ENCODE data around the gene TRIM37. TPM values are rescaled to one million over a fixed set of nuclear protein-coding genes. Genes with fewer than 3 reads are reported as not detected.
"Not testable (repeated sequence)": the region's sequence is repeated elsewhere in the genome, so short reads cannot be mapped to it uniquely, and the experiment has no call there.

The TRIM37 gene
- total RNA-seq, 4 donors from 2014 or later = 16.8 to 29.3 (median 21.5) TPM

DNA sequence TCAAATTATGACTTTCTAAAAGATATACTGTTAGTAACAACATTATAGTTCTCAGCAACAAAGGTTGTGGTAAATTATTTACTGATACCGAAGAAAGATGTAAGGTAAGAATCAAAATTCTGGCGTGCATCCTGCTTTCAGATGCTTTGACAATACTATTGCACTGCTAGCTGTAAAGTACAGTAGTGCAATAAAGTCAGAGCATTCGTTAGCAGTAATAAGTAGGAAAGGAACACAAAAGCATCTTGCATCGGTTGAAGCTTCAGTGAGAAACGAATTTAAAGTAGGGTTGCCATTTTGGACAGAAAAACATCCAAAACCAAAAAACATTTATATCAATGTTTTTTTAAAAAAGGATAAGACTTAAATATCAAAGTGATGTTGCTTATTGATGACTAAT, 44.3 kb upstream of the TRIM37 start:
- no peak for DNase-seq (ENCODE audit: low spot score)
- ATAC-seq (ENCODE audit: low FRiP score) = no peak
- TF ChIP-seq CTCF (IDR thresholded peaks at IDR 0.05) = no peak

DNA sequence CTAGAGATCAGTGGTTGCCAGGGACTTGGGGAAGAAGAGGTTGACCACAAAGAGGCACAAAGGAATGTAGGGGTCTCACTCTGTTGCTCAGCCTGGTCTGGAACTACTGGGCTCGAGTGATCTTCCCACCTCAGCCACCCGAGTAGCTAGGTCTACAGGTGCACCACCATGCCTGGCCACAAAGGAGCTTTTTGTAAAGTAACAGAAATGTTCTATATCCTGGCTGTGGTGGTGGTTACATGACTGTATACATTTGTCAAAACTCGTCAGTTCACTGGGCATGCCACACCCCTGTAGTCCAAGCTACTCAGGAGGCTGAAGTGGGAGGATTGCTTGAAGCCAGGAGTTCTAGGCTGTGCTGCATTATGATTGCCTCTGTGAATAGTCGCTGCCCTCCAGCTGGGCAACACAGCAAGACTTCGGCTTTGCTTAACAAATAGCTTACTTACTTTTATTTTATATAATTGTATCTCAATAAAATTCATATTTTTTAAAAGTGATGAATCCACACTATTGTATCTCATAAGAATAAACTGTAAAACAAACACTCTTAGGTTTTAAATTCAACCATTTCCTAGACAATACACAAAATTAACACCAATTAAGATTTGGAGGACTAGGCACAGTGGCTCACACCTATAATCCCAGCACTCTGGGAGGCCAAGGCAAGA, 43.3 kb upstream of the TRIM37 start:
- no peak for TF ChIP-seq CTCF (IDR thresholded peaks at IDR 0.05)
- ATAC-seq (ENCODE audit: low FRiP score) (no peak), DNase-seq (ENCODE audit: low spot score) (no peak)

- no peak for ATAC-seq (ENCODE audit: low FRiP score)
- DNase-seq (ENCODE audit: low spot score) = no peak
- no peak for TF ChIP-seq CTCF (IDR thresholded peaks at IDR 0.05)
Measured at GRCh38 chr17:59149051-59149450, 42.4 kb upstream of the TRIM37 start.

DNA sequence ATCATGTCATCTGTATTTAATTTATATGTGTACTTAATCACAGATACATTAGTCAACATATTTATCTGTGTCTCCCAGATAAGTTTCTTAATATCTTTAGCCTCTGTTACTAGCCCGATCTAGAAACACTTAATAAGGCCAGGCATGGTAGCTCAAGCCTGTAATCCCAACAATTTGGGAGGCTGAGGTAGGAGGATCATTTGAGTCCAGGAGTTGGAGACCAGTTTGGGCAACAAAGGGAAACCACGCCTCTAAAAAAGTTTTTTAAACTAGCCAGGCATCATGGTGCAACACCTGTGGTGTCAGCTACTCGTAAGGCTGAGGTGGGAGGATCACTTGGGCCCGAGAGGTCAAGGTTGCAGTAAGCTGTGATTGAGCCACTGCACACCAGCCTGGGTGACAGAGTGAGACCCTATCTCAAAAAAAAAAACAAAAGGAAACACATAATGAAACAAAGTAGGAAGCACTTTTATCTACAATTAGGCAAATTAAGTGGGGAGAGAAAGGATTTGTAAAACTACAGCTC, 39.0 kb upstream of the TRIM37 start:
- ATAC-seq (ENCODE audit: low FRiP score) (no peak), DNase-seq (ENCODE audit: low spot score) (no peak)
- TF ChIP-seq CTCF (IDR thresholded peaks at IDR 0.05) = no peak

DNA sequence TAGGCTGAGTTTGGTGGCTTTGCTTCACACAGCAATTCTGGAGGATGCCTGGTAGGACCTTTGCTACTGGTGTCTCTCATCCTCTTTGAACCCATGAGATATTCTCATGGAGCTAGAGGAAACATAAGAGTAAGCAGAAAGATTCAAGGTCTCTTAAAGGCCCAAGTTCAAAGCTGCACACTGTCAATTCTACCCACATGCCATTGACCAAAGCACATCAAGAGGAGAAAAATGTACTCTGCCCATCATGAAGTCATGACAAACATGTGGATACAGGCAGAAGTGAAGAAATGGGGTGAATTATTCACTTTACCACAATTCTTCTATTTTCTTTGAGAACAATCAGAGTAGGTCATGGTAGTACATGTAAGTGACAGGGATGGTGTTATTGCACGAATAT, 35.2 kb upstream of the TRIM37 start:
- ATAC-seq (ENCODE audit: low FRiP score) = no peak
- TF ChIP-seq CTCF (IDR thresholded peaks at IDR 0.05) = no peak

DNA sequence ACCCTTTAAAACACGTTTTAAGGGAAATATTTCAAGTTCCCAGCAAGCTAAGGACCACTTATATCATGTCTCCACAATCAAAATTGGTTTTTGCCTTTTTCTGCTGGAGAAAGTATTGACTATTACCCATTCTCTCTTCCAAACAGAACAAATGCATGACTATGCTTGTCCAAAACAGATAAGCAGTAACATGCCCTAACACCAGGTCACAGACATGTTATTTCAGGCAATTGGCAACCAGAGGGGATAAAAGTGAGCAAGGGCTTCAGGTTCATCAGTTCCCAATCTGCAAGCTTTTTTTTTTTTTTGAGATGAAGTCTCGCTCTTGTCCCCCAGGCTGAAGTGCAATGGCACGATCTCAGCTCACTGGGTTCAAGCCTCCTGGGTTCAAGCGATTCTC, 33.3 kb upstream of the TRIM37 start:
- TF ChIP-seq CTCF (IDR thresholded peaks at IDR 0.05) = no peak
- ATAC-seq (ENCODE audit: low FRiP score) = no peak
- no peak for DNase-seq (ENCODE audit: low spot score)

More for the DNA sequence above, 35.2 kb upstream of the TRIM37 start:
- no peak for DNase-seq (ENCODE audit: low spot score)

- DNase-seq (ENCODE audit: low spot score); ATAC-seq (ENCODE audit: low FRiP score): not testable (repeated sequence)
Measured at GRCh38 chr17:59138339-59138738, 31.7 kb upstream of the TRIM37 start.

Measured in omental fat pad (tissue), 4 donors.